ENCODE measurements around the gene ATRIP.
A peak's percentile ranks its signal among the peaks of the same experiment; 100 is the strongest.

- TF ChIP-seq CTCF (IDR thresholded peaks at IDR 0.05) (peak in 4 of 5 experiments; percentile 60 to 97 (median 90)), POLR2A (IDR thresholded peaks at IDR 0.05) (peak; percentile 85 to 91)
Measured at GRCh38 chr3:48465531-48466378, 19.2 kb downstream of the ATRIP start.

Data from tibial nerve (tissue), 3 donors.